HL-60 (cell line): ENCODE measurements around the gene AKT2.

Source experiments
- DNase-seq, 2 experiments: peaks; one replicate each; pipeline ENCODE4 v3.0.0-alpha.2; 2010 to 2020; ENCODE audit warnings: low read depth in 1 of 2, low spot score in 1 of 2
- H3K27ac ChIP-seq: fragments of 250-450 bp; sonication (Bioruptor Pico); replicated peaks from 2 replicates; pipeline ENCODE4 v1.5.1; 2020; ENCODE audit warnings: mild to moderate bottlenecking, moderate library complexity
- H3K27me3 ChIP-seq: fragments of 250-450 bp; sonication (Bioruptor Pico); 2 replicates; pipeline ENCODE4 v1.5.1; 2021; ENCODE audit warnings: mild to moderate bottlenecking, moderate library complexity; ENCODE audit not compliant: insufficient read depth, poor library complexity, severe bottlenecking
- H3K4me3 ChIP-seq: replicated peaks from 2 replicates; pipeline ENCODE4 v1.5.1; 2011; ENCODE audit warnings: mild to moderate bottlenecking, control low read depth, low read length; ENCODE audit not compliant: insufficient read depth
- CTCF ChIP-seq: IDR thresholded peaks from one replicate; pipeline ENCODE4 v1.5.1; 2011; ENCODE audit warnings: low read length, control low read depth, inconsistent platforms; ENCODE audit not compliant: insufficient read depth
- GABPA ChIP-seq: IDR thresholded peaks from 2 replicates; pipeline ENCODE4 v1.6.1; 2012; ENCODE audit warnings: low read depth
- POLR2AphosphoS5 ChIP-seq: IDR thresholded peaks from 2 replicates; pipeline ENCODE4 v1.6.1; 2012; ENCODE audit warnings: low read depth
- REST ChIP-seq: IDR thresholded peaks from 2 replicates; pipeline ENCODE4 v1.6.1; 2012; ENCODE audit warnings: low read depth; ENCODE audit not compliant: insufficient replicate concordance
- SPI1 ChIP-seq: IDR thresholded peaks from 2 replicates; pipeline ENCODE4 v1.6.1; 2012; ENCODE audit warnings: low read depth, mild to moderate bottlenecking, borderline replicate concordance

The AKT2 gene

GRCh38 chr19:40193587-40193849 lies 91.6 kb downstream of the AKT2 start:
- no peak for DNase-seq
- no peak overlapping the region for H3K4me3 ChIP-seq
- no peaks in the 10 kb centered on the region for H3K27me3 ChIP-seq
- TF ChIP-seq CTCF (no peak), SPI1 (no peak), REST (no peak), POLR2AphosphoS5 (no peak), GABPA (no peak)
- H3K27ac ChIP-seq: no peak overlapping the region

- no peak overlapping the region for H3K27ac ChIP-seq
- no peak overlapping the region for H3K4me3 ChIP-seq
- no peaks in the 10 kb centered on the region for H3K27me3 ChIP-seq
- no peak for TF ChIP-seq SPI1
- no peak for TF ChIP-seq POLR2AphosphoS5
- TF ChIP-seq CTCF: no peak
- no peak for TF ChIP-seq REST
- TF ChIP-seq GABPA: no peak
- no peak for DNase-seq
Observed at GRCh38 chr19:40192758-40193586, 92.2 kb downstream of the AKT2 start.

GRCh38 chr19:40191836-40192646 lies 93.1 kb downstream of the AKT2 start:
- DNase-seq: peak in 1 of 2 experiments; percentile 24
- no peak overlapping the region for H3K27ac ChIP-seq
- TF ChIP-seq CTCF (no peak), REST (no peak), SPI1 (no peak), POLR2AphosphoS5 (no peak), GABPA (no peak)
- H3K27me3 ChIP-seq: no peaks in the 10 kb centered on the region
- H3K4me3 ChIP-seq: peak overlapping the region; percentile 94
